HG03196 (cell line): ENCODE results near the gene EEIG1.

Source experiments
- ATAC-seq: cut with Tn5 transposase; IDR thresholded peaks from one replicate; pipeline ENCODE4 v1.9.1; 2021; ENCODE audit not compliant: unreplicated experiment

Gene EEIG1

GRCh38 chr9:127942216-127943010 lies 38.4 kb downstream of the EEIG1 start:
- no peak for ATAC-seq

- ATAC-seq, result no peak
Measured at GRCh38 chr9:127941961-127942215, 38.9 kb downstream of the EEIG1 start.

- no peak for ATAC-seq
Measured at GRCh38 chr9:127941062-127941960, 39.5 kb downstream of the EEIG1 start.

- ATAC-seq, result no peak
Measured at GRCh38 chr9:127940593-127940992, 40.2 kb downstream of the EEIG1 start.

- no peak for ATAC-seq
Measured at GRCh38 chr9:127938298-127938690, 42.5 kb downstream of the EEIG1 start.

GRCh38 chr9:127937388-127938297 lies 43.1 kb downstream of the EEIG1 start, which contains the start of gene DPM2:
TSS of gene DPM2 (minus strand) at chr9:127937854. CDS start at chr9:127937820, 34 bp downstream.
- peak; percentile 84 for ATAC-seq

GRCh38 chr9:127937056-127937387 lies 43.8 kb downstream of the EEIG1 start:
- no peak for ATAC-seq

GRCh38 chr9:127936347-127936852 lies 44.4 kb downstream of the EEIG1 start:
- ATAC-seq, result no peak

- no peak for ATAC-seq
Measured at GRCh38 chr9:127935765-127936221, 45.0 kb downstream of the EEIG1 start.

- ATAC-seq, result no peak
Measured at GRCh38 chr9:127934986-127935385, 45.8 kb downstream of the EEIG1 start.

GRCh38 chr9:127934248-127934647 lies 46.5 kb downstream of the EEIG1 start:
- ATAC-seq, result no peak

- ATAC-seq, result peak; percentile 22
Measured at GRCh38 chr9:127931092-127931881, 49.5 kb downstream of the EEIG1 start.
